CD4-positive, alpha-beta T cell treated with Interleukin-10 for 1 hour (primary cell): ENCODE measurements around the gene CANX.

ENCODE experiments used
- DNase-seq: peaks from one replicate; pipeline ENCODE4 v3.0.0-alpha.2; 2020

Gene CANX

DNA sequence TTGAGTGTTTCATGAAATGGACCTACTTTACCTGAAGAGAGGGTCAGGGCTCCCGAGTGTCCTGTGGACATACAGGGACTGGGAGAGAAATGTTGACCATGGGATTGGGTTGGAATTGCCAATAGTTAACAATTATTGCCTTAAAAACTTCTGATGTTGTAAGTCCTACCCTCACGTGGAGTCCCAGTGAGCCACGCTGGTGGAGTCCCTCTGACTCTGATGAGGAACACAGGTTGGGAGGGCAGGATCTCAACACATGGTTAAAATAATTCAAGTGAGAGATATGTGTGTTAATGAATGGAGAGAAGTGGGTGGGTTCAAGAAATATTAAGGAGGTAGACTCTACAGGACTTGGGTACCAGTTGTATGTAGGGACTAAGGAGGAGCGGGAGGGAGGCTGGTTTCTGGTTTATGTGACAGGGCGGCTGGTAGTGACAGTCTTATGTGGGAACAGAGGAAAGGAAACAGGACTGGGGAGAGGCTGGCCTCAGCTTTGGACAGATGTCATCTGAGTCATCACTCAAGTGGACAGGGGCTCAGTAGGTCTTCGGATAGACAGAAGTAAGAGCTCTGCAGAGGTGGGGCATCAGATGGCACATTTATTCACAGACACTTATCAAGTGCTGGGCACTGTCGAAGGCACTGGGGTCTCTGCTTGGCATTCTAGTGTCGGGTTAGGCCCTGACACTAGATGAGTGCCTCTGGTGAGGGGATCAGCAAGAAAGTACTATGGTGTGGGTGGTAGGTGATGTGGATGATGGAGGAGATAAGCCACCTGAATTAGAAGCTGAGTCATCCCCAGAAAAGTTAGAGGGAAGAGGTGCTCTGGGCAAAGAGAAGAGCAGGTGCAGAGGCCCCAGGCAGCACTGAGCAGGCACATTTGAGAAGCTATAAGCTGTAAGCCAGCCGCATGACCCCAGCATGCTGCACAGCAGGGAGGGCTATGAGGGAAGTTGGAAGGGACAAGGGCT lies 61.1 kb downstream of the CANX start:
- DNase-seq, result no peak

DNA sequence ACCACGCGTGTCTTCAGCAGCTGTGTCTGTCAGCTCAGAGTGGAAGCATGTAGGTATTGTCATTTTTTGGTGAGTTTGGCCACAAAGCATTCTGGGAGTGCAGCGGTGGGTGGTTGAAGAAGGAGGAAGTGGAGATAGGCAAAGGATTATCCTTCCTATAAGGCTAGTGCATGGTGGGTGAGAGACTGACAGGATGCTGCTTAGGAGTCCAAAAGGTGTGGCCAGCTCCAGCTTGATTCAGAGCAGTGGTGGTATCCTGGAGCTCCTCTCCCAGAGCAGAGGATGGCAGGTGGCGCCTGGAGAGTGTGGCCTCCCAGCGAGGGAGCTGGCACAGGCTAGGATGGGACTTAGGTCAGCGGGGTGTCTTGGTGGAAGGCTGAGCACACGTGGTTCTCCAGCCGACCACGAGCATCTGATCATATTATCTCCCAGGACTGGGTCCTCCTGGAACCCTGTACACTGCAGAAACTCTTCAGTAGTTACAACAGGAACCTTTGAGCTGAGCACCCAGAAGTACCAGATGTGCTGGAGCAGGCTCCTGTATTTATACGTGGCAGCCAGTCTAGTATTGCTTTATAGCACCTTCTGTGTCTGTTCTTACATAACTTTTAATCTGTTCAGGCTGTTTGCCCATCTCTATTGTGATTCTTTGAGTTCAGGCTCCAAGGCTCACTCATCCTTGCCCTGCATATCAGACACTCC lies 63.5 kb downstream of the CANX start:
- DNase-seq, result peak; percentile 41

DNA sequence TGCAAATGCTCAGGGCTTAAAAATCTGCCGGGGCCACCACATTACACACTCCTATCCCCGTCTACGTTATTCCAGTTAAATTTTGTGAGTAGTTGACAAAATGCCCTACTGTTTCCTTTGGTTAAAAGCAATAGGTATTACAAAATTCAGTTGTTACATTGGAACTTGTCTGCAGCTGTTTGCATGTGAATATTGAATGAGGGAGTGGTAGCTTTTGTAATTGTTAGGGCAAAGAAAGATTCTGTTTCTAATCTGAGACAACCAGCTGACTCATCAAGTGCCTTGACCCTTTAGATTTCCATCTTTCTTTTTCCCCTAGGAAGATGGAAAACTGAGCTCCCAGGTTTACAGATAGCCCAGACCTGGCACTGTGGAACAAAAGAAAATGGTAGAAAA lies 64.0 kb downstream of the CANX start:
- no peak for DNase-seq

DNA sequence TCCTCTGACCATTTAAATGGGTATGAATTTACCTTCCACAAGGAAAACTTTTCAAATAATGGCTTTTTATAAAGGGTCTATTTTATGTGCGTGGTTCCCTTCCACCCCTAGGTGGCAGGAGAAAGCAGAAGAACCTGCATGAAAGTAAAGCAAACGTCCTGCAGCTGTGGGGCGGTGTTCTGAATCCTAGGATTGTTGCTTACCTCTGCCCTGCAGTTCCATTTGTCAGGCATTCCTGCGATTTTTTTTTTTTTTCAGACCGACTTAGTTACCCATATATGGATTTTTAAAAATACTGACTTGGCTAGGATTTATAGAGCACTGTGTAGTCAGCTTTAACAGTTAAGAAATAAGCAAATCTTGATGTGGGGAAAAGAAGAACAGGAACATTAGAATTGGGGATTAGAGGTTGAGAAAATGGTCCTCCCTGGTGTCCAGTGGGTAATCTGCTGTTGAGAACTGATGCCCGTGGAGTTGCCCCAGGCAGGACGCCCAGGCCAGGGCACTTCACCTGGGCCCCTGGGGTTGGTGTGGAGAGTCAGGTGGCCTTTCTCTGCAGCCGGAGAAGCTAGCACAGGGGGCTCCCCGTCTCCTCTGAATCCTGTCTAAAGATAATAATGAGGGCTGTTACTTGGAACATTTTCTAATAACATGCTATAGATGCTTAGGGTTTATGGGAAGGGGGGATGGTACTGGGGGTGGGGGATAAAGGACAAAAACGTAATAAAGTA lies 64.6 kb downstream of the CANX start:
- DNase-seq, result peak; percentile 73

DNA sequence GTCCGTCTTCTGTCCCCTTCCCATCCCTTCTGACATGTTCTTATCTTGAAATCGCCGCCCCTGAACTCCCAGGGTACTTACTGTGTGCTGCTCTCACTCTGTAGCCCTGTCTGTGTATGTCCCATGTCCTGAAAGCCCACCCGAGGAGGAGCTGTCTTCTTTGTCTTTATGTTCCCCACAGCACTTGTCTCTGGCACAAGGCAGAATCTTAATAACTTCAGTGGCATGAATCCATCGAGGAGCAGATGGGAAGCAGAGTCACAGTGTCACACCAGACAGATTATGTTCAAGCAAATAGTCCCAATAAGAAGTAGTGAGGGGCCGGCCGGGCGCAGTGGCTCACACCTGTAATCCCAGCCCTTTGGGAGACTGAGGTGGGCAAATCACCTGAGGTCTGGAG lies 65.3 kb downstream of the CANX start:
- no peak for DNase-seq

DNA sequence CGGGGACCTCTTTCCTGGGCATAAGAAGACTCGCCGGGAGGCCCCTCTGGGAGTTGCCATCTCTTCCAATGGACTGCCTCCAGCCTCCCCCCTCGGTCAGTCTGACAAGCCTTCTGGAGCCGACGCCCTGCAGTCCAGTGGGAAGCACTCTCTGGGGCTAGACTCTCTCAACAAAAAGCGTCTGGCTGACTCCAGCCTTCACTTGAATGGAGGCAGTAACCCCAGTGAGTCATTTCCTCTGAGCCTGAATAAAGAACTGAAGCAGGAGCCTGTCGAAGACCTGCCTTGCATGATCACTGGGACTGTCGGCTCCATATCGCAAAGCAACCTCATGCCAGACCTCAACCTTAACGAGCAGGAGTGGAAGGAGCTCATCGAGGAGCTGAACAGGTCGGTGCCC lies 66.6 kb downstream of the CANX start:
- no peak for DNase-seq

DNA sequence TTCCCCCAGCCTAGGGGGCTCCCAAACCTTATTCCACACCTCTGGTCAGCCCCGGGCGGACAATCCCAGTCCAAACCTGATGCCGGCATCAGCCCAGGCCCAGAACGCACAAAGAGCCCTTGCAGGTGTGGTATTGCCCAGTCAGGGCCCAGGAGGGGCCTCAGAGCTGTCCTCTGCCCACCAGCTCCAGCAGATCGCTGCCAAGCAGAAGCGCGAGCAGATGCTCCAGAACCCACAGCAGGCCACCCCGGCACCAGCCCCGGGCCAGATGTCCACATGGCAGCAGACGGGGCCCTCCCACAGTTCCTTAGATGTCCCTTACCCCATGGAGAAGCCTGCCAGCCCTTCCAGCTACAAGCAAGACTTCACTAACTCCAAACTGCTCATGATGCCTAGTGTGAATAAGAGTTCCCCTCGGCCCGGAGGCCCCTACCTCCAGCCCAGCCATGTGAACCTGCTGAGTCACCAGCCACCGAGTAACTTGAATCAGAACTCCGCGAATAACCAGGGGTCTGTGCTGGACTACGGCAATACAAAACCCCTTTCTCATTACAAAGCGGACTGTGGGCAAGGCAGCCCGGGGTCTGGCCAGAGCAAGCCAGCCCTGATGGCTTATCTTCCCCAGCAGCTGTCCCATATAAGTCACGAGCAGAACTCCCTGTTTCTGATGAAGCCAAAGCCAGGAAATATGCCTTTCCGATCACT lies 67.4 kb downstream of the CANX start:
- no peak for DNase-seq

DNA sequence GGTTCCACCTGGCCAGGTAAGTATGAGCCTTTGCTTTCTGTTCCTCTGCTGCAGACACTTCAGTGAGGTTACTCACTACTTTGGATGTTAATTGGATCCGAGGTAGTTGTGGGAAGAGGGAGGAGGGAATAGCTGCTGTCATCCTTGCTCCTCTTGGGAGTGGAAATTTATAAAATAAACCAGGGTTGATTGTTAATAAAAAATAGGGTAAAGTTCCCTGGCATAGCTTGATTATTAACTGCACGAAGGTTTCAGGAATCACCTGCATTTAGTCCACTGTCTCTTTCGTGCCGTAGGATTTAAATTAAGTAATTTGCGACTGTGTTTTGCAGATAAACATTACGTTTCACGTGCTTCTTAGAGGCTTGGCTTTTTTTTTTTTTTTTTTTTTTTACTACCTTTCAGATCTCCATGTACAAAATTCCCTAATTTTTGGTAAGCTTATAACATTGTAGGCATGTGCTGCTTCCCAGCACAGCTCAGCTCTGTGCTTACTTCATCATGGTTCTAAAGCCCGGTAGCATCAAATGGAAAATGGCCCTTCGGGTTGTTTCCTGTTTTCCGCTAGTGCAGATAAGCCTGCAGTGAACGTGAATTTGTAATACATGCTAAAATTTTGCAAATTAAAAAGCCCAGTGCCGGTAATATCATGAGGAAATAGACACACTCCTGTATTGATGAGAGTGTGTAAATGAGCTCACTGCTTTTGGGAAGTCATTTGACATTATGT lies 68.1 kb downstream of the CANX start:
- no peak for DNase-seq

DNA sequence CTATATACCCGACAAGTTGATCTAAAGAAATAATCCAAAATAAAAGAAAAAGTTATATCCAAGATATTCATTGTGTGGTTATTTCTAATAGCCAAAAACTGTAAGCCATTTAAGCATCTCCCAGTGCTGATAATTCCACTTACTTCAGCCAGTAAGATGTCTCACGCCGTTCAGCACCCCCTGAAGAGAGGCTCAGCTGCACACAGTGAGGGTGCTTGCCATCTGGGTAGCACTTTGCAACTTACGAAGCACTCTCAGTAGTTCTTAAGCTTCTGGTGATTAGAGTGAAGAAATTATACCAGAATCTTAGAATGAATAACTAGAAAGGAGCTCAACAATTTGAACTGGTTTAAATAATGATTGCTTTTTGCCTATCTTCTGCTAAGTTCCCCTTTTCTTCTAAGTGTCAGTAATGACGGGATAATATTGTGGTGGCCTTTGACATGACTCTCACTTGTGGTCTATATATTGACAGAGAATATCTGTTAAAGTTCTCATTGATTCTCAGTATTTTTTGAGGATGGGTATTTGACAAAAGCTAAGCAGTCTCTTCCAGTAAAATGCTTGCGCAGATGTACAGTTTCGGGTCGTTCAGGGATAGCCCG lies 68.8 kb downstream of the CANX start:
- no peak for DNase-seq

DNA sequence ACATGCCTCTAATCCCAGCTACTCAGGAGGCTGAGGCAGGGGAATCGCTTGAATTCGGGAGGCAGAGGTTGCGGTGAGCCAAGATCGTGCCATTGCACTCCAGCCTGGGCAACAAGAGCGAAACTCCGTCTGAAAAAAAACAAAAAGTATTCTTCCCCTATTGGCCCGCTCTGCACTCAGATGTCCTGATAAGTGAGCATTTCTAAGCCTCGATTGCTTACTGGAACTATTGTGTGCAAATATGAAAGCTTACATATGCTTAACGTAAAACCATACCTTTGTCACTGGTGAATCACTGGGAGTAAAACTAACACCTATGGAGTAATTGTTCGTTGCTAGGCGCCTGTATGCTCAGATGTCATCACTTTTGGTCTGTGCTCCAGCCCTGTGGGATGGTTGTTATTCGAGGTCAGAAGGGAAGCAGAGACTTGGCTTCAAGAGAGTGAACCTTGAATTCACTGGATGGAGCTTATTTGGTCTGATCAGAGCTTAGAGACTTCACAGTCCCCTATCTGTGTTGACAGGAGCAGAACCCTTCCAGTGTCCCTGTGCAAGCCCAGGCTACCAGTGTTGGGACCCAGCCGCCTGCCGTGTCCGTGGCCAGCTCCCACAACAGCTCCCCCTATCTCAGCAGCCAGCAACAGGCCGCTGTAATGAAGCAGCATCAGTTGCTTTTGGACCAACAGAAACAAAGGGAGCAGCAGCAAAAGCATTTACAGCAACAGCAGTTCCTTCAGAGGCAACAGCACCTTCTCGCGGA lies 69.7 kb downstream of the CANX start:
- DNase-seq, result no peak

DNA sequence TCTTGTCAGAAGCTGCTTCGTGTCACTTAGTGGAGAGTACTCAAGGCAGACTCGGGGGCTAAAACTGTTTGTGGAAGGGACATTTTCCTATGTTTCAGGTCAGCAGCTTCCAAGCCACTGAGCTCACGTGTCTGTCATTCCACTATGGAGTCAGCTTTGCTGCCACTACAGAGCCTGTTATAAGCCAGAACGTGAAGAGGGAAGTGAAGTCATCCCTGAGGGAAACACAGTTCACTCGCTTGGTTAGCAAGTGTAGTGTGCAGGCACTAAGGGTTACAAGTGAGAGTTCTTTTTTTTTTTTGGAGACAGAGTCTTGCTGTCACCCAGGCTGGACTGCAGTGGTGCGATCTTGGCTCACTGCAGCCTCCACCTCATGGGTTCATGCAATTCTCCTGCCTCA lies 70.5 kb downstream of the CANX start:
- no peak for DNase-seq

DNA sequence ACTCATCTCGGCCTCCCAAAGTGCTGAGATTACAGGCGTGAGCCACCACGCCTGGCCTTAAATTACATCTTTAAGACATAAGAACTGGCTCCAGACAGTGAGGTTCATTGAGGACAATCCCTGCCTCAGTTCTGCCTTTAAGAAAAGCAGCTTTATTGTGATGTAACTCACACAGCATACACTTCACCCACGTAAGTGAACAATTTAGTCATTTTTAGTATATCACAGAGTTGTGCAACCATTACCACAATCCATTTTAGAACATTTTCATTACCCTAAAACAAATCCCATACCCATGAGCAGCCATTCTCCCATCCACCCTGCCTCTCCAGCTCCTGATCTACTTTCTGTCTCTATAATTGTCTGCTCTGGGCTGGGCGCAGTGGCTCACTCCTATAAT lies 71.0 kb downstream of the CANX start:
- no peak for DNase-seq

DNA sequence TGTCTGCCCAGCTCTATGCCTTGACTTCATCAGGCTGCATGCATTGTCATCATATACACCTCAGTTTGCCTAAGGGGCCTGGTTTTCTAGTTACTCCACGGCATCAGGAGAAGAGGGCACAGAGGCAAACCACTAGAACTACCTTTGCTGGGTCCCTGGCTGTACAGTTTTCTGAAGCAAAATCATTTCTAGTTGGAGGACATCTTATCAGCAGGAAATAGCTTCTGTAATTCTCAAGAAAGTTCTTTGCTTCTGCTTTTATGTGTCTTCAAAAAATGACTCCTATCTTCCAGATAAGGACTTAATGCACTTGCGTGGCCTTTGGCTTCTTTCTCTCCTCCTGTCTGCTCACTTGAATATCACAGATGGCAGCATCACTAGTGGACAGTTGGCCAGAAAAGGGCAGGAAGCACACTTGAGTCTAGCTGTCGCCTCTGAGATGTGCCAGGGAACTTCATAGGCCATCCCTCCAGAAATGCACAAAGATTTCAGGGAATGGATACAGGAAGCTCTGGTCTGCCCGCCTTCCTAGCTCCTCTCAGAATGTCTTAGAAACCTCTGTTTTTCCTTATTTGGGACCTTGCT lies 72.6 kb downstream of the CANX start:
- no peak for DNase-seq

DNA sequence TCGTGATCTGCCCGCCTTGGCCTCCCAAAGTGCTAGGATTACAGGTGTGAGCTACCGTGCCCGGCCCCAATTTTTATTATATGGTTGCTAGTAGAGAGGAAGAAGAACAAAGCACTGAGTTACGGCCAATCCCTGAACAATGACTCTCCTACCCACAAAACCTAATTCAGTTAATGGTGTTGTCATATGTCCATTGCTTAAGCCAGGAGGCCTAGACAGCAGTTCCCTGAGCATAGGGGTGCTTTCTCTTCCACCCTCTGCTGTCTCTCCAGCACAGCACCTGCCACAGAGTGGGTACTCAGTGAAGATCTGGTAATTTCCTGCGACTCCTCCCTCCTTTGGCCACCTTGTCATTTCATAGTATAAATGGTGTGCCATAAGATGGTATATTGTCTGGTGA lies 73.6 kb downstream of the CANX start:
- DNase-seq, result no peak

DNA sequence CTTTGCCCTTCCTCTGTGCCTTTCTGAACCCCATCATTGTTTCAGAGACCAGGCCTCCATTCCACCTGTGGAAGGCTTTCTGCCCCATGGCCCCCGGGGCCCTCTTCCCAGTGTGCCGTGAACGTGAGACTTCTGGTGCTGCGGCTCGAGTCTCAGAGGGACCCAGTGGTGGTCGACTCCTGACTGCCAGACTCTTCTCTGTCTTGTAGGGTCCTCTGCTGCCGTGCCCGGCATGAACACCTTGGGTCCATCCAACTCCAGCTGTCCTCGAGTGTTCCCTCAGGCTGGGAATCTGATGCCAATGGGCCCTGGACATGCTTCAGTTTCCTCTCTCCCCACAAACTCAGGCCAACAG lies 74.9 kb downstream of the CANX start:
- no peak for DNase-seq

DNA sequence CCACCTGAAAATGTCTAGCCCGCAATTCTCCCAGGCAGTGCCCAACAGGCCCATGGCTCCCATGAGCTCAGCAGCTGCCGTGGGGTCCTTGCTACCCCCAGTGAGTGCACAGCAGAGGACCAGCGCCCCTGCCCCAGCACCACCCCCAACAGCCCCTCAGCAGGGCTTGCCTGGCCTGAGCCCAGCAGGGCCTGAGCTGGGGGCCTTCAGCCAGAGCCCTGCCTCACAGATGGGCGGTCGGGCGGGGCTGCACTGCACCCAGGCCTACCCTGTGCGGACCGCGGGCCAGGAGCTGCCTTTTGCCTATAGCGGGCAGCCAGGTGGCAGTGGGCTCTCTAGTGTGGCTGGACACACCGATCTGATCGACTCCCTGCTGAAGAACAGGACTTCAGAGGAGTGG lies 75.7 kb downstream of the CANX start:
- DNase-seq, result no peak

DNA sequence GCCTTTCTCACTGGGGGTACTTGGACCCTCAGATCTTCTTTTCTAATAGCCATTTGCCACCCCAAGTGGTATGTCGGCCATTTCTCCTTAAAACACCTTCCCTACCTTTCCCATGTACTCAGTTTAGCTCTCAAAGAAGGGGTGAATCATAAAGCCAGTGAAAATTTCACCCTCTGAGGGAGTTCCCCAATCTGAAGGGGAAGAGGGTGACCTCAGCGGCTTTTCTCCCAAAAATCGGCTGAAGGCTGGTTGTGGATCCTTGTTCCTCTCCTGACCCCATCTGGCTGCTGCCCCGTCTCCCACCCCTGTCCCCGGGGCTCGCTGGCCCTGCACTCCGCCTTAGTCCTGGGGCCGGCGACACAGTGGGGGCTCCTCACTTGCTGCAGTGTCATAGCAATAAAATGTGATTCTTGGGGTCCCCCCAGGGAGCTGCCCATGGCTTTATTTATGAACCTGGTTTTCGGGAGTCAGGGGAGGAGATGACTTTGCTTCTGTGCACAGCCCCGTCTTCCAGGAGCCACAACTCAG lies 77.7 kb downstream of the CANX start:
- DNase-seq, result no peak

DNA sequence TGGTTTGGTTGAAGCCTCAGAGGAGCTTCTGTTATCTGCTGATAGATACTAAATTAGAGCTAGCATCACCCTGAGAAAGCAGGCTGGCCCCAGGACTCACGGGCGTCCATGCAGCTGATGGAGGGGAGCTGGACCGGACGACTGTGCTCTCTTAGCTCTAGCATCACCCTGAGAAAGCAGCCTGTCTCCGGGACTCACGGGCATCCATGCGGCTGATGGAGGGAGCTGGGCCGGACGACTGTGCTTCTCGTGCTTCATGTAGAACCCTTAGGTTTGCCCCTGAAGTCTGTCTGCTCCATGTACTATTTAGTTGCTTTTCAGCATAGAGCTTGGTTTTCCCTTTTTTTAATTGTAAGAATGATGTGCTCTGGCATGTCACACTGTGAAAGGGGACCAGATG lies 78.7 kb downstream of the CANX start:
- no peak for DNase-seq

DNA sequence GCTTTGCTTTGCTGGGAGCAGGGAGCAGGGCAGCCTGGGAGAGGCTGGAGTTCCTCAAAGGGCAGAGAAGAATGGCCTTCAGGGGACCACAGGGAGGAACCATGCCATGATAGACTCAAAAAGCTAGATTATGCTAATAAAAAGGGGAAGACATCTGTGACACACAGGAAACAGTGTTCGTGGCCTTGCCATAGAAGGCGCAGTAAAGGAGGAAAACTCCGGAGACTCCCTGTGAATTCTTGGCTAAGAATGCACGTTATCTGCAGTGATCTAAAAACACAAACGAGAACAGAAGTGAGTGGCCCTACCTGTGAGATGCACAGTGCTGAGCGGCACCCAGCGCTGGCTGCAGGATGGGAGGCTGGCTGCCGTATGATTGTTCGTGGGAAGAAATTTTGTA lies 79.1 kb downstream of the CANX start:
- no peak for DNase-seq

DNA sequence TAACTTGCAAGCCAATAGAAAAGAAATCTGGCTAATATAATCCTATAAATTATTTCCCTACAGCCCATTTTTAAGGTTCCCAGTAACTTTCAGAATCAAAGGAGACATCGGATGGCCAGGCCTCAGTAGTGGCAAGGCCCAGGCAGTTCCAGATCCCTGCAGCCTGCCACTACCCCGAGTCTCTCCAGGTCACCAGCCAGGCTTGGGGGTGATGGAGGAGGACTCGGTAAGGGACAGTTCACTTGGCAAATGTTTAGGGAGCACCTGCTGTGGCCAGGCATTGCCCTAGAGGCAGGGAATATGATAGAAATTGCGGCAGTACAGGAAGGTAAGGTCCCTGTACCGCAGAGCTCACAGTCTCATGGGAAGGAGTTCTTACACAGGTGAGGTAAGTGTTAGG lies 79.8 kb downstream of the CANX start:
- no peak for DNase-seq

DNA sequence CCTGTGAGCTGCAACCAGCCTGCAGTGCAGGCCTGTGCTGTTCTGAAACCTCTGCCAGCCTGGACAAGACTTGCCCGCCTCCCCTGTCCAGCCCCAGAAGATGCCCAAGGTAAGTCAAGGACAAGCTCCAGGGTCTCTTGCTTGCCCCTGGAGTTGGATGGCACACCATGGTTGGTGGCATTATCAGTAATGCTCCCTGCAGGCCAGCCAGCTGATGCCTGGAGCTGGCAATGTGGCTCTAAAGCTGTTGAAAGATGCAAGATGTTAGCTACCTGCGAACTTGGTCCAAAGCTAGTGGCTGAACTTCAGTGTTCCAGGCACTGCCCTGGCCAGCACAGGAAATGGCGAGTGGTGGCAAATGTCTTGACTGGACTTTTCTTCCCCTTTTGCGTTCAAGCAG lies 81.1 kb downstream of the CANX start:
- DNase-seq, result no peak
